Esophagus squamous epithelium (tissue), 5 donors: ENCODE measurements around the gene OR1K1. TPM values are rescaled to one million over a fixed set of nuclear protein-coding genes. Genes with fewer than 3 reads are reported as not detected.

ENCODE experiments used
- DNase-seq: peaks from one replicate; lab custom pipeline; 2025; lab: John Stamatoyannopoulos, UW
- H3K27ac ChIP-seq, 4 donors: fragments of 200-600 bp; sonication (generic); one replicate each; pipeline ENCODE4 v1.5.1; 2016 to 2019; ENCODE audit warnings: mild to moderate bottlenecking in 1 of 4
- H3K27me3 ChIP-seq, 4 donors: fragments of 200-600 bp; sonication (generic); 1 replicate in 3 of 4; 2 replicates in 1 of 4; pipeline versions ENCODE4 v1.5.1 to v1.6.0; 2017 to 2021; ENCODE audit warnings: antibody characterized with exemption in 1 of 4
- H3K36me3 ChIP-seq, 3 donors: fragments of 200-600 bp; sonication (generic); one replicate each; pipeline ENCODE4 v1.5.1; 2016 to 2019
- H3K4me1 ChIP-seq, 3 donors: fragments of 200-600 bp; sonication (generic); one replicate each; pipeline ENCODE4 v1.5.1; 2017 to 2019
- H3K4me3 ChIP-seq, 4 donors: fragments of 200-600 bp; sonication (generic); 1 replicate in 3 of 4; 2 replicates in 1 of 4; pipeline ENCODE4 v1.5.1; 2016 to 2019; ENCODE audit warnings: mild to moderate bottlenecking in 2 of 4, moderate library complexity in 1 of 4
- H3K9me3 ChIP-seq, 3 donors: fragments of 200-600 bp; sonication (generic); one replicate each; pipeline ENCODE4 v1.5.1; 2016 to 2019
- POLR2A ChIP-seq, 4 donors: fragments of 450-650 bp; IDR thresholded peaks; one replicate each; pipeline ENCODE4 v1.6.1; 2017; ENCODE audit warnings: antibody characterized with exemption in 4 of 4, mild to moderate bottlenecking in 4 of 4, moderate library complexity in 3 of 4
- WGBS, 2 donors: methylation state at CpG; one replicate each; pipeline ENCODE4 v1.1.5; 2018; 5-methylcytosine and 5-hydroxymethylcytosine counted together
- intact Hi-C: fragments of 100-400 bp; cut with DNase I; formaldehyde crosslinking; loops from one replicate; pipeline ENCODE4 v1.15.0; 2022
- total RNA-seq, 4 donors: library from RNA; depleted of rRNA; stranded (reverse); fragments of >200 nt; gene quantifications; one replicate each; pipeline ENCODE4 v1.1.0, GENCODE V29; 2016
- TF ChIP-seq, protein P1 (sequence below), 6 experiments: fragments of 450-650 bp in 4 of 6; fragments of 200-600 bp in 2 of 6; sonication (generic) in 2 of 6; IDR thresholded peaks; one replicate each; pipeline ENCODE4 v1.5.1; 2016 to 2019; ENCODE audit warnings: antibody characterized with exemption in 6 of 6, mild to moderate bottlenecking in 4 of 6, moderate library complexity in 4 of 6
- donor health status: DM: yes; HTN: yes; CAD: no.

Gene OR1K1
- total RNA-seq, 4 donors from 2014 or later: not detected

- Histone ChIP-seq H3K9me3 (no peaks in the 10 kb centered on the region), H3K27me3 (no peaks in the 10 kb centered on the region), H3K27ac (no peak overlapping the region), H3K36me3 (no peaks in the 10 kb centered on the region), H3K4me3 (no peak overlapping the region), H3K4me1 (no peaks in the 10 kb centered on the region)
- intact Hi-C loops: no loop called here
- no peak for DNase-seq
- TF ChIP-seq POLR2A (IDR thresholded peaks at IDR 0.05): no peak
- TF ChIP-seq, protein P1, sequence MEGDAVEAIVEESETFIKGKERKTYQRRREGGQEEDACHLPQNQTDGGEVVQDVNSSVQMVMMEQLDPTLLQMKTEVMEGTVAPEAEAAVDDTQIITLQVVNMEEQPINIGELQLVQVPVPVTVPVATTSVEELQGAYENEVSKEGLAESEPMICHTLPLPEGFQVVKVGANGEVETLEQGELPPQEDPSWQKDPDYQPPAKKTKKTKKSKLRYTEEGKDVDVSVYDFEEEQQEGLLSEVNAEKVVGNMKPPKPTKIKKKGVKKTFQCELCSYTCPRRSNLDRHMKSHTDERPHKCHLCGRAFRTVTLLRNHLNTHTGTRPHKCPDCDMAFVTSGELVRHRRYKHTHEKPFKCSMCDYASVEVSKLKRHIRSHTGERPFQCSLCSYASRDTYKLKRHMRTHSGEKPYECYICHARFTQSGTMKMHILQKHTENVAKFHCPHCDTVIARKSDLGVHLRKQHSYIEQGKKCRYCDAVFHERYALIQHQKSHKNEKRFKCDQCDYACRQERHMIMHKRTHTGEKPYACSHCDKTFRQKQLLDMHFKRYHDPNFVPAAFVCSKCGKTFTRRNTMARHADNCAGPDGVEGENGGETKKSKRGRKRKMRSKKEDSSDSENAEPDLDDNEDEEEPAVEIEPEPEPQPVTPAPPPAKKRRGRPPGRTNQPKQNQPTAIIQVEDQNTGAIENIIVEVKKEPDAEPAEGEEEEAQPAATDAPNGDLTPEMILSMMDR (IDR thresholded peaks at IDR 0.05): no peak
- WGBS, 2 donors: 38 to 78% methylated on average over 1 to 3 of the region's 3 CpGs
Measured at GRCh38 chr9:122777935-122778627, 21.8 kb upstream of the OR1K1 start.

DNA sequence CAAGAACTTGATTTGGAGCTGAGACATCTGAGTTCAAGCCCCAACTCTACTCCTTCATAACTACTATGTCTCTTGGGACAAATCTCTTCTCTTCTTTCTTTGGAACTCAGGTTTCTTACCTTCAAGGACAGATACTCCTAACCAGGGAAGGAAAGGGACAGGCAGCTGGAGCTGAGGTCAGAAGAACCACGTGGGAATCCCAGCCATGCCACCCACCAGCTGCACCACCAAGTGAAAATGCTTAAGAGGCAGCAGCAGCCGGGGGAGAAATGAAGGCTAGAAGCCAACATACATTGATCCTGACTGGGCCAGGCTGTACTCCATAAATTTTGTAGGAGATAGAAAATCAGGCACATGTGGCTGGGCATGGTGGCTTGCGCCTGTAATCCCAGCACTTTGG, 20.7 kb upstream of the OR1K1 start:
- WGBS, 2 donors: 76 to 82% methylated on average over 3 of the region's 3 CpGs
- no peaks in the 10 kb centered on the region for H3K36me3 ChIP-seq
- no peak for DNase-seq

DNA sequence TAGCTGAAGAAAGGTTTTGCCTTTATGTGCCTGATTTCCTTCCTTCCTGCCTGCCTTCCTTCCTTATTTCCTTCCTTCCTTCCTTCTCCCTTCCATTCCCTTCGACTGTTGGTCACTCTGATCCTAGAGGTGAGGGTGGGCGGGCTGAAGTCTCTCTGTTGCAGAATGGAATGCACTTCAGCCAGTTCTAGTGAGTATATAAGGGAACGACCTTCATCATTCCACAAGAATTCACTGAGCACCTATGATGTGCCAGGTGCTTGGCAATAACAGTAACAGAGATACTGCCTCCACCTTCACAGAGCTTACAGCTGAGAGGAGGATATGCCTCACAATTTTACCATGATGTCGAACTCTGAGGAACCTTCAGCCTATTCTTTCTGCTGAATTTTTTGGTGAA, 19.9 kb upstream of the OR1K1 start:
- no peaks in the 10 kb centered on the region for H3K36me3 ChIP-seq
- H3K4me1 ChIP-seq: no peaks in the 10 kb centered on the region
- 55 to 64% methylated on average over 4 of the region's 4 CpGs for WGBS, 2 donors
- no peaks in the 10 kb centered on the region for H3K27me3 ChIP-seq
- no peak for DNase-seq
- H3K4me3 ChIP-seq: no peak overlapping the region
- H3K27ac ChIP-seq: no peak overlapping the region
- intact Hi-C loops: no loop called here
- no peak for TF ChIP-seq POLR2A (IDR thresholded peaks at IDR 0.05)
- TF ChIP-seq, protein P1 (IDR thresholded peaks at IDR 0.05): no peak
- H3K9me3 ChIP-seq: no peaks in the 10 kb centered on the region

More for the DNA sequence above, 20.7 kb upstream of the OR1K1 start:
- no peaks in the 10 kb centered on the region for H3K27me3 ChIP-seq
- no peak overlapping the region for H3K27ac ChIP-seq
- H3K4me3 ChIP-seq: no peak overlapping the region
- intact Hi-C loops: no loop called here
- no peak for TF ChIP-seq POLR2A (IDR thresholded peaks at IDR 0.05)
- no peaks in the 10 kb centered on the region for H3K4me1 ChIP-seq
- no peaks in the 10 kb centered on the region for H3K9me3 ChIP-seq

DNA sequence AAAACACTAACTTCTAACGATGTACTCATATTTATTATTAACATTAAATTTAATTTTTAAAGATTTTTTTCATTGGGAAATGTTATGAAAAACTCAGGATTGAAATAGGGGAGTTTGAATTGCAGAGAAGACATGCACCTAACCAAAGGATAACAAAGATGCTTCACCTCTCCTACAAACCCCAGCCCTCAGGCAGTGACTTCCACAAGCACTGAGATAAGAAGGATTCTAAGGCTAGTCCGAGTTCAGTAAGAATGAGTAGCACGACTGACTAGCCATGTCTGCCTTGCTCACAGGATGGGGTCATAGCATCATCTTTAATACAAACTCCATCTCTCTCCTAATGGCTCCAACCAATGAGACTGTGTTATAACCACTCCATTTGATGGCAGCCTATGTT, 18.3 kb upstream of the OR1K1 start:
- no peaks in the 10 kb centered on the region for H3K4me1 ChIP-seq
- no peaks in the 10 kb centered on the region for H3K36me3 ChIP-seq
- no peaks in the 10 kb centered on the region for H3K9me3 ChIP-seq
- H3K27ac ChIP-seq: no peak overlapping the region
- H3K27me3 ChIP-seq: no peaks in the 10 kb centered on the region
- no peak for TF ChIP-seq POLR2A (IDR thresholded peaks at IDR 0.05)
- TF ChIP-seq, protein P1 (IDR thresholded peaks at IDR 0.05): no peak
- intact Hi-C loops: no loop called here
- no peak overlapping the region for H3K4me3 ChIP-seq
- WGBS, 2 donors: 68 to 70% methylated on average over 3 of the region's 3 CpGs
- no peak for DNase-seq

DNA sequence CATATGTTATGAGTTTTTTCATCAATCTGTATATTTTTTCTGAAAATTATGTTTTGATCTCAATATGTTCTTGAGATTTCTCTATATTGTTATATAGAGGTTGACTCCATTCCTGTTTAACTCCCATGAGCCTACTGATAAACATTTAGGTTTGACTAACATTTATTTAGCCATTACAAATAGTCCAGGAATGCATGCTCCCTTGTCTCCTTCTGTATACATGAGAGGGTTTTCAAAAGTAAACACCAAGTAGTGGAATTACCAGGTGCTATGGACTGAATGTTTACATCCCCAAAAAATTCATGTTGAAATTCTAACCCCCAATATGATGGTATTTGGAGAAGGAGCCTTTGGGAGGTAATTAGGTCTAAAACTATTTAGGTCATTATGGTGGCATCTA, 14.7 kb upstream of the OR1K1 start:
- intact Hi-C loops: no loop called here
- no peak overlapping the region for H3K4me3 ChIP-seq
- H3K9me3 ChIP-seq: no peaks in the 10 kb centered on the region
- no peak overlapping the region for H3K27ac ChIP-seq
- no peaks in the 10 kb centered on the region for H3K36me3 ChIP-seq
- TF ChIP-seq, protein P1 (IDR thresholded peaks at IDR 0.05): no peak
- no peak for TF ChIP-seq POLR2A (IDR thresholded peaks at IDR 0.05)
- no peak for DNase-seq
- H3K4me1 ChIP-seq: no peaks in the 10 kb centered on the region
- no peaks in the 10 kb centered on the region for H3K27me3 ChIP-seq
